GM18907 (cell line): ENCODE data around the gene CROCC2.

ENCODE experiments used
- ATAC-seq: cut with Tn5 transposase; IDR thresholded peaks from one replicate; pipeline ENCODE4 v1.9.1; 2021; ENCODE audit warnings: mild to moderate bottlenecking, moderate library complexity; ENCODE audit not compliant: unreplicated experiment

The CROCC2 gene

GRCh38 chr2:240983361-240983995 is 77.3 kb downstream of the CROCC2 start:
- ATAC-seq, result no peak

GRCh38 chr2:240983996-240984498 is 77.9 kb downstream of the CROCC2 start:
- no peak for ATAC-seq

- no peak for ATAC-seq
Measured at GRCh38 chr2:240985881-240986786, 80.0 kb downstream of the CROCC2 start.

GRCh38 chr2:240986787-240987411 is 80.8 kb downstream of the CROCC2 start:
- no peak for ATAC-seq

GRCh38 chr2:240987588-240987987 is 81.5 kb downstream of the CROCC2 start:
- ATAC-seq, result no peak

- no peak for ATAC-seq
Measured at GRCh38 chr2:240988146-240988545, 82.0 kb downstream of the CROCC2 start.

GRCh38 chr2:240988571-240989271 is 82.6 kb downstream of the CROCC2 start:
- ATAC-seq, result no peak

- no peak for ATAC-seq
Measured at GRCh38 chr2:240989451-240990265, 83.5 kb downstream of the CROCC2 start.

- ATAC-seq, result no peak
Measured at GRCh38 chr2:240990266-240990529, 84.1 kb downstream of the CROCC2 start.

- no peak for ATAC-seq
Measured at GRCh38 chr2:240990726-240991377, 84.7 kb downstream of the CROCC2 start.

- no peak for ATAC-seq
Measured at GRCh38 chr2:240991378-240992263, 85.5 kb downstream of the CROCC2 start.

GRCh38 chr2:240992572-240993291 is 86.6 kb downstream of the CROCC2 start:
- ATAC-seq, result no peak

- no peak for ATAC-seq
Measured at GRCh38 chr2:240993446-240994170, 87.5 kb downstream of the CROCC2 start.

- ATAC-seq, result no peak
Measured at GRCh38 chr2:240994171-240994896, 88.2 kb downstream of the CROCC2 start.

- no peak for ATAC-seq
Measured at GRCh38 chr2:240995041-240996021, 89.2 kb downstream of the CROCC2 start.
